Measurements from ENCODE around the gene SIMC1. TPM values are rescaled to one million over a fixed set of nuclear protein-coding genes. Genes with fewer than 3 reads are reported as not detected.

SIMC1 gene
- total RNA-seq, 1 experiment from 2014 or later: 19.7 TPM

DNA sequence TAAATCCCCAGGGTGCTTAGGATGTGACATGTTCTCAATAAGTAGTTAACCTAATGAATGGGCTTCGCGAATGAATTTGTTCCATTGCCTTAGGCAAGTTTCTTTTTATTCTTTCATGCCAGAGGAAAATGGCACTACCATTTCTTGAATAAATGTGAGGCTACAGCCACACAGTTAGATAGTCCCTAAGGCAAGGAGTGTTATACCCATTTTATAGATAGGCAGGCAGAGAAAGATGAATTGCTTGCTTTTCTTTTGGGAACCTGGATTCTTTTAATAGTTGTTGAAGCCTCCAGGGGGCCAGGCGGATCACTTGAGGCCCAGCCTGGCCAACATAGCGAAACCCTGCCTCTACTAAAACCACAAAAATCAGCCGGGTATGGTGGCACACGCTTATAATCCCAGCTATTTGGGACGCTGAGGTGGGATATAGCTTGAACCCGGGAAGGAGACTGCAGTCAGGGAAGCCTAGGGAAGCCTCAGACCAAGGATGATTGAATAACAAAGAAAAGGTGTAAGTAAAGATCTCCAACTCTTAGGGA lies 149.2 kb downstream of the SIMC1 start:
- Histone ChIP-seq H3K4me3 (replicated peaks in 1 of 2; ENCODE audit: low read depth in 1 of 2, low read length in 2 of 2) (peak overlapping the region; percentile 78 to 99), H3K9ac (ENCODE audit: low read length) (peak overlapping the region; percentile 93), H3K27me3 (ENCODE audit: insufficient read depth, low read length) (no peaks in the 10 kb centered on the region), H3K9me3 (ENCODE audit: control insufficient read depth in 1 of 2, insufficient read depth in 1 of 2, low read depth in 1 of 2, low read length in 2 of 2) (no peaks in the 10 kb centered on the region), H3K4me1 (ENCODE audit: control insufficient read depth in 1 of 2, insufficient read depth in 2 of 2, low read length in 2 of 2) (peaks cover 11 to 22% of the 10 kb centered on the region in 2 experiments; a peak in 3 of 4 replicates), H3K36me3 (ENCODE audit: control insufficient read depth in 1 of 2, insufficient read depth in 2 of 2, low read length in 2 of 2) (peaks cover 28 to 58% of the 10 kb centered on the region in 2 experiments; a peak in 3 of 4 replicates), H3K9me2 (ENCODE audit: insufficient read depth) (no peaks in the 10 kb centered on the region), H4K20me1 (ENCODE audit: insufficient read depth) (peaks cover 13% of the 10 kb centered on the region; the same call in 1 of the 2 replicates), H3K79me2 (ENCODE audit: insufficient read depth, low read length) (peaks cover 64% of the 10 kb centered on the region), H3K4me2 (ENCODE audit: low read length) (peak overlapping the region; percentile 86), H2AFZ (ENCODE audit: low read depth, low read length, poor library complexity, severe bottlenecking) (no peak overlapping the region), H3K27ac (ENCODE audit: low read depth, low read length) (peak overlapping the region; percentile 94)
- TF ChIP-seq, protein P1, sequence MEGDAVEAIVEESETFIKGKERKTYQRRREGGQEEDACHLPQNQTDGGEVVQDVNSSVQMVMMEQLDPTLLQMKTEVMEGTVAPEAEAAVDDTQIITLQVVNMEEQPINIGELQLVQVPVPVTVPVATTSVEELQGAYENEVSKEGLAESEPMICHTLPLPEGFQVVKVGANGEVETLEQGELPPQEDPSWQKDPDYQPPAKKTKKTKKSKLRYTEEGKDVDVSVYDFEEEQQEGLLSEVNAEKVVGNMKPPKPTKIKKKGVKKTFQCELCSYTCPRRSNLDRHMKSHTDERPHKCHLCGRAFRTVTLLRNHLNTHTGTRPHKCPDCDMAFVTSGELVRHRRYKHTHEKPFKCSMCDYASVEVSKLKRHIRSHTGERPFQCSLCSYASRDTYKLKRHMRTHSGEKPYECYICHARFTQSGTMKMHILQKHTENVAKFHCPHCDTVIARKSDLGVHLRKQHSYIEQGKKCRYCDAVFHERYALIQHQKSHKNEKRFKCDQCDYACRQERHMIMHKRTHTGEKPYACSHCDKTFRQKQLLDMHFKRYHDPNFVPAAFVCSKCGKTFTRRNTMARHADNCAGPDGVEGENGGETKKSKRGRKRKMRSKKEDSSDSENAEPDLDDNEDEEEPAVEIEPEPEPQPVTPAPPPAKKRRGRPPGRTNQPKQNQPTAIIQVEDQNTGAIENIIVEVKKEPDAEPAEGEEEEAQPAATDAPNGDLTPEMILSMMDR (IDR thresholded peaks at IDR 0.05 in 2 of 3, conservative IDR thresholded peaks at IDR 0.05 in 1 of 3; ENCODE audit: borderline replicate concordance in 1 of 3, insufficient read depth in 1 of 3, low read depth in 2 of 3, low read length in 2 of 3): no peak
- intact Hi-C loops (cut with micrococcal nuclease): no loop called here
- POLR2A ChIA-PET: no interaction called here
- DNase-seq (ENCODE audit: low read depth, low spot score) (no peak), ATAC-seq (no peak)
- RAD21 ChIA-PET (ENCODE audit: low non-redundant PET in 1 of 2, low total read pairs in 2 of 2, uncharacterized antibody in 2 of 2, unreplicated experiment in 2 of 2): no interaction called here
- no TSS peak for BruUV-seq (replicated peaks)
- CTCF ChIA-PET: no interaction called here

DNA sequence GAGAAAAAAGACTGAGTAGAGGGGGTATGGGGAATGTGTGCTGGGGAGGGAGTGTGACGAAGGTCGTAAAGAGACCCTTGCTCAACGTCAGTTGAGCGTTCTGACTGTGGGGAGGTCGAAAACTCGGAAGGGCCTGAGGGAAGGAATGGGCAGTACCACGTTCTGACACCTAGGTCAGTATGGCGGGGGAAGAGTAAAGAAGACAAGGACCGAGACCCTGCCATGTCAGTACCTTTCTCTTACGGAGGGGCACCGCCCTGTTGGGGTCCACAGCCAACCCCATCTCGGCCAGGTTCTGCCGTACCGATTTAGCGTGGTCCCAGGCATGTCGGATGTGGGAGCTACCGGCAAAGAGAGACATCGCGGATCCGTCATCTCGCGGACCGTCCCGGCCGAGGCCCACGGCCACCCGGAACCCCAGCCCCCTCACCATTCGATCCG lies 149.8 kb downstream of the SIMC1 start:
- Histone ChIP-seq H3K4me3 (replicated peaks in 1 of 2; ENCODE audit: low read depth in 1 of 2, low read length in 2 of 2) (peak overlapping the region; percentile 78 to 99), H4K20me1 (ENCODE audit: insufficient read depth) (peaks cover 13% of the 10 kb centered on the region; the same call in 1 of the 2 replicates), H3K36me3 (ENCODE audit: control insufficient read depth in 1 of 2, insufficient read depth in 2 of 2, low read length in 2 of 2) (peaks cover 28 to 54% of the 10 kb centered on the region in 2 experiments; a peak in 3 of 4 replicates), H3K79me2 (ENCODE audit: insufficient read depth, low read length) (peaks cover 64% of the 10 kb centered on the region), H3K27ac (ENCODE audit: low read depth, low read length) (peak overlapping the region; percentile 94), H3K9me3 (ENCODE audit: control insufficient read depth in 1 of 2, insufficient read depth in 1 of 2, low read depth in 1 of 2, low read length in 2 of 2) (no peaks in the 10 kb centered on the region), H3K27me3 (ENCODE audit: insufficient read depth, low read length) (no peaks in the 10 kb centered on the region), H3K4me2 (ENCODE audit: low read length) (peak overlapping the region; percentile 86), H3K4me1 (ENCODE audit: control insufficient read depth in 1 of 2, insufficient read depth in 2 of 2, low read length in 2 of 2) (peaks cover 11 to 22% of the 10 kb centered on the region in 2 experiments; a peak in 3 of 4 replicates), H2AFZ (ENCODE audit: low read depth, low read length, poor library complexity, severe bottlenecking) (no peak overlapping the region), H3K9me2 (ENCODE audit: insufficient read depth) (no peaks in the 10 kb centered on the region), H3K9ac (ENCODE audit: low read length) (peak overlapping the region; percentile 93)
- POLR2A ChIA-PET: interaction anchor here (1.0 kb wide), 1 partner anchor 28 kb away, joined by 3 read pairs; the partner anchor contains the start of gene CLTB
- CTCF ChIA-PET: no interaction called here
- DNase-seq (ENCODE audit: low read depth, low spot score): no peak
- TSS peak; percentile 52 for BruUV-seq (replicated peaks)
- RAD21 ChIA-PET (ENCODE audit: low non-redundant PET in 1 of 2, low total read pairs in 2 of 2, uncharacterized antibody in 2 of 2, unreplicated experiment in 2 of 2): no interaction called here
- peak; percentile 12 for ATAC-seq
- intact Hi-C loops (cut with micrococcal nuclease): loop anchor here (1.0 to 2.0 kb wide), 2 partner anchors 27 to 149 kb away; partner anchors contain the start of genes KIAA1191 and RNF44
- peak; percentile 63 for TF ChIP-seq ZFX (IDR thresholded peaks at IDR 0.05)
- TF ChIP-seq RAD21 (IDR thresholded peaks at IDR 0.05; ENCODE audit: low read depth): no peak
